Measurements from ENCODE around the gene ECM1. TPM values are rescaled to one million over a fixed set of nuclear protein-coding genes. Genes with fewer than 3 reads are reported as not detected.

The ECM1 gene
- total and polyA plus RNA-seq, 2 experiments from 2014 or later = 0.74 to 1.1 TPM

- Histone ChIP-seq H3K36me3 (ENCODE audit: insufficient read depth) (peaks cover 11% of the 10 kb centered on the region), H3F3A (replicated peaks; ENCODE audit: low read depth) (no peaks in the 10 kb centered on the region), H4K20me1 (replicated peaks; ENCODE audit: insufficient read depth) (no peaks in the 10 kb centered on the region), H3K27ac (ENCODE audit: low read depth) (no peak overlapping the region), H3K4me1 (ENCODE audit: insufficient read depth) (no peaks in the 10 kb centered on the region), H3K4me2 (no peak overlapping the region), H3K9me2 (ENCODE audit: insufficient read depth) (no peaks in the 10 kb centered on the region), H3K79me2 (replicated peaks; ENCODE audit: insufficient read depth) (no peaks in the 10 kb centered on the region), H2AFZ (no peak overlapping the region), H3K27me3 (ENCODE audit: insufficient read depth) (no peaks in the 10 kb centered on the region), H3K4me3 (no peak overlapping the region)
- ATAC-seq = no peak
- H3K27ac Mint-ChIP-seq = no peak overlapping the region
- DNase-seq (ENCODE audit: low spot score) = no peak
- peaks cover 10% of the 10 kb centered on the region for H3K27me3 Mint-ChIP-seq (ENCODE audit: insufficient read depth, low read depth, poor library complexity)
- no peaks in the 10 kb centered on the region; the same call in 2 of the 3 replicates for H3K9me3 Mint-ChIP-seq
- H3K4me1 Mint-ChIP-seq = no peaks in the 10 kb centered on the region
- TF ChIP-seq JUNB (IDR thresholded peaks at IDR 0.05; ENCODE audit: unreplicated experiment) (no peak), POLR2AphosphoS5 (IDR thresholded peaks at IDR 0.05; ENCODE audit: low read depth) (no peak), EZH2 (IDR thresholded peaks at IDR 0.05; ENCODE audit: low read depth, unreplicated experiment) (no peak), CTCF (conservative IDR thresholded peaks at IDR 0.05; ENCODE audit: low read depth in 2 of 2) (no peak), CREB1 (CRISPR knock-in tag; IDR thresholded peaks at IDR 0.05; ENCODE audit: low read depth) (no peak), REST (IDR thresholded peaks at IDR 0.05; ENCODE audit: unreplicated experiment) (no peak), NANOG (IDR thresholded peaks at IDR 0.05; ENCODE audit: borderline replicate concordance) (no peak), STAT1 (IDR thresholded peaks at IDR 0.05; ENCODE audit: unreplicated experiment) (no peak), ZNF331 (CRISPR knock-in tag; IDR thresholded peaks at IDR 0.05; ENCODE audit: low read depth) (no peak), EZH2phosphoT487 (IDR thresholded peaks at IDR 0.05; ENCODE audit: unreplicated experiment) (no peak), ZNF462 (CRISPR knock-in tag; IDR thresholded peaks at IDR 0.05) (no peak), ETS1 (IDR thresholded peaks at IDR 0.05) (no peak), ZNF114 (CRISPR knock-in tag; IDR thresholded peaks at IDR 0.05) (no peak)
- H3K4me3 Mint-ChIP-seq = no peak overlapping the region
- peaks cover 68% of the 10 kb centered on the region for H3K36me3 Mint-ChIP-seq (ENCODE audit: low read depth)
These were observed 9.6 kb upstream of the ECM1 start for GRCh38 chr1:150498342-150498741.
